Chondrocyte (in vitro differentiated cells): ENCODE data around the gene KRT6A. TPM values are rescaled to one million over a fixed set of nuclear protein-coding genes. Genes with fewer than 3 reads are reported as not detected.
"Not testable (repeated sequence)": the region's sequence is repeated elsewhere in the genome, so short reads cannot be mapped to it uniquely, and the experiment has no call there.

ENCODE experiments used
- DNase-seq: peaks from one replicate; pipeline ENCODE4 v3.0.0; 2021; ENCODE audit warnings: mixed read lengths, low spot score
- H3K27ac Mint-ChIP-seq: one replicate; pipeline ENCODE4 v1.8.0; 2021; ENCODE audit warnings: mild to moderate bottlenecking, moderate library complexity, mixed read lengths; ENCODE audit not compliant: unreplicated experiment
- H3K27me3 Mint-ChIP-seq: 2 replicates; pipeline ENCODE4 v1.8.0; 2021; ENCODE audit warnings: low read depth, mixed read lengths
- H3K36me3 Mint-ChIP-seq: 2 replicates; pipeline ENCODE4 v1.8.0; 2021; ENCODE audit warnings: low read depth, mixed read lengths
- H3K4me1 Mint-ChIP-seq: 2 replicates; pipeline ENCODE4 v1.8.0; 2021; ENCODE audit warnings: low read depth, mild to moderate bottlenecking, mixed read lengths
- H3K4me3 Mint-ChIP-seq: one replicate; pipeline ENCODE4 v1.8.0; 2021; ENCODE audit warnings: mild to moderate bottlenecking, moderate library complexity, mixed read lengths; ENCODE audit not compliant: unreplicated experiment
- H3K9me3 Mint-ChIP-seq: 2 replicates; pipeline ENCODE4 v1.8.0; 2021; ENCODE audit warnings: low read depth, mixed read lengths
- CTCF ChIP-seq: fragments of 200-600 bp; sonication (generic); IDR thresholded peaks from 2 replicates; pipeline ENCODE4 v1.5.0; 2021; ENCODE audit warnings: antibody characterized with exemption, mild to moderate bottlenecking, moderate library complexity
- total RNA-seq: library from RNA; stranded (reverse); gene quantifications from 3 replicates; pipeline ENCODE4 v1.2.1, GENCODE V29; 2021

The KRT6A gene
- total RNA-seq, 1 donor from 2014 or later: not detected

GRCh38 chr12:52513736-52514135 is 20.7 kb upstream of the KRT6A start:
- TF ChIP-seq CTCF: no peak
- no peak overlapping the region for H3K4me3 Mint-ChIP-seq
- H3K27me3 Mint-ChIP-seq: peaks cover 49% of the 10 kb centered on the region

GRCh38 chr12:52508211-52508610 is 15.2 kb upstream of the KRT6A start:
- TF ChIP-seq CTCF: no peak
- Mint-ChIP-seq H3K36me3 (peaks cover under 1% of the 10 kb centered on the region), H3K27me3 (peaks cover 60% of the 10 kb centered on the region), H3K4me3 (no peak overlapping the region), H3K27ac (no peak overlapping the region), H3K9me3 (peaks cover 6% of the 10 kb centered on the region), H3K4me1 (peaks cover 2% of the 10 kb centered on the region)
- no peak for DNase-seq

More at GRCh38 chr12:52513736-52514135, 20.7 kb upstream of the KRT6A start:
- Mint-ChIP-seq H3K36me3 (no peaks in the 10 kb centered on the region), H3K9me3 (peaks cover 4% of the 10 kb centered on the region), H3K4me1 (no peaks in the 10 kb centered on the region), H3K27ac (no peak overlapping the region)
- no peak for DNase-seq

GRCh38 chr12:52506858-52507715 is 14.0 kb upstream of the KRT6A start:
- H3K4me3 Mint-ChIP-seq: no peak overlapping the region
- peaks cover 2% of the 10 kb centered on the region for H3K4me1 Mint-ChIP-seq
- peaks cover 10% of the 10 kb centered on the region for H3K9me3 Mint-ChIP-seq
- no peak for DNase-seq
- peaks cover 2% of the 10 kb centered on the region for H3K36me3 Mint-ChIP-seq
- peaks cover 55% of the 10 kb centered on the region for H3K27me3 Mint-ChIP-seq
- TF ChIP-seq CTCF: peak; percentile 84
- H3K27ac Mint-ChIP-seq: no peak overlapping the region

DNA sequence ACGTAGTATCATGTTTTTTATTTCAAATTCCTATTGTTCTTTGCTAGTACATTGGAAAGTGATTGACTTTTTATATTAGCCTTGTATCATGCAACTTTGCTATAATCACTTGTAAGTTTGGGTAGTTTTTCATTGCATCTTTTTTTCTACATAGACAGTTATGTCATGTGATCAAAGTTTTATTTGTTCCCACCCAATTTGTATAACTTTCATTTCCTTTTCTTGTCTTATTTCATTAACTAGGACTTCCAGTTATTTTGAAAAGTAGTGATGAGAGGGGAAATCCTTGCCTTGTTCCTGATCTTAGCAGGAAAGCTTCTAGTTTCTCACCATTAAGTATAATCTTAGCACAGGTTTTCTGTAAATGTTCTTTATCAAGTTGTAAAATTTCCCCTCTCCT is 9.8 kb upstream of the KRT6A start:
- DNase-seq: no peak
- TF ChIP-seq CTCF: no peak
- Mint-ChIP-seq H3K27ac (no peak overlapping the region), H3K36me3 (peaks cover 2% of the 10 kb centered on the region), H3K27me3 (peaks cover 37% of the 10 kb centered on the region), H3K4me3 (no peak overlapping the region), H3K9me3 (peaks cover 20% of the 10 kb centered on the region), H3K4me1 (peaks cover 22% of the 10 kb centered on the region)

DNA sequence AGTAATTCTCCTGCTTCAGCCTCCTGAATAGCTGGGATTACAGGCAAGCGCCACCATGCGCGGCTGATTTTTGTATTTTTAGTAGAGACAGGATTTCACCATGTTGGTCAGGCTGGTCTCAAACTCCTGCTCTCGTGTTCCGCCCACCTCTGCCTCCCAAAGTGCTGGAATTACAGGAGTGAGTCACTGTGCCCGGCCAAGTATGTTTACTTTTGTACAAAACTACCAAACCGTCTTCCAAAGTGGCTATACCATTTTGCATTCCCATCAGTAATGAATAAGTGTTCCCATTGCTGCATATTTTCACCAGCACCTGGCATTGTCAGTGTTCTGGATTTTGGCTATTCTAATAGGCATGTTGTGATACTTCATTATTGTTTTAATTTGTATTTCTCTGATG is 8.4 kb upstream of the KRT6A start:
- Mint-ChIP-seq H3K4me3 (no peak overlapping the region), H3K9me3 (peaks cover 20% of the 10 kb centered on the region), H3K4me1 (peaks cover 26% of the 10 kb centered on the region), H3K27me3 (peaks cover 31% of the 10 kb centered on the region), H3K36me3 (peaks cover 2% of the 10 kb centered on the region), H3K27ac (no peak overlapping the region)
- TF ChIP-seq CTCF: no peak
- DNase-seq: no peak

GRCh38 chr12:52500574-52500973 is 7.5 kb upstream of the KRT6A start:
- Mint-ChIP-seq H3K27ac (peak overlapping the region; percentile 70), H3K9me3 (peaks cover 20% of the 10 kb centered on the region), H3K27me3 (peaks cover 23% of the 10 kb centered on the region), H3K4me1 (peaks cover 35% of the 10 kb centered on the region)
- H3K4me3 Mint-ChIP-seq, DNase-seq, H3K36me3 Mint-ChIP-seq: not testable (repeated sequence)
